ENCODE measurements around the gene EPS8L2. TPM values are rescaled to one million over a fixed set of nuclear protein-coding genes. Genes with fewer than 3 reads are reported as not detected.
A peak's percentile ranks its signal among the peaks of the same experiment; 100 is the strongest.

Gene EPS8L2
- total and polyA plus RNA-seq, 2 of the 13 experiments (the other 11 are each of a cell fraction or from before 2014, with no cell fraction given): 89.3 to 416 TPM

GRCh38 chr11:704781-705645, 1.0 kb upstream of the EPS8L2 start (continued):
- TF ChIP-seq AKNA (CRISPR knock-in tag; IDR thresholded peaks at IDR 0.05; ENCODE audit: borderline replicate concordance) (no peak), NR0B2 (CRISPR knock-in tag; IDR thresholded peaks at IDR 0.05) (0 out of 2 replicates have a peak, but pooled peaks have one; percentile 26), ZNF567 (CRISPR knock-in tag; IDR thresholded peaks at IDR 0.05; ENCODE audit: borderline replicate concordance) (no peak), TFAP4 (IDR thresholded peaks at IDR 0.05; ENCODE audit: borderline replicate concordance, low read depth) (peak; percentile 79; the same call in 1 of the 2 replicates), CHCHD3 (CRISPR knock-in tag; IDR thresholded peaks at IDR 0.05) (0 out of 2 replicates have a peak, but pooled peaks have one; percentile 18), E2F1 (CRISPR knock-in tag; IDR thresholded peaks at IDR 0.05) (no peak; the same call in 1 of the 2 replicates), HDAC2 (CRISPR knock-in tag; IDR thresholded peaks at IDR 0.05) (peak; percentile 72), EED (CRISPR knock-in tag; IDR thresholded peaks at IDR 0.05) (no peak), ZNF546 (CRISPR knock-in tag; conservative IDR thresholded peaks at IDR 0.05) (no peak; the same call in 1 of the 2 replicates), PAF1 (CRISPR knock-in tag; IDR thresholded peaks at IDR 0.05) (no peak), NFRKB (IDR thresholded peaks at IDR 0.05) (no peak), ZNF230 (CRISPR knock-in tag; IDR thresholded peaks at IDR 0.05) (no peak), HNF4A (CRISPR knock-in tag; IDR thresholded peaks at IDR 0.05) (peak; percentile 90), ZNF512B (CRISPR knock-in tag; IDR thresholded peaks at IDR 0.05; ENCODE audit: borderline replicate concordance) (no peak), SOX6 (IDR thresholded peaks at IDR 0.05) (no peak), SOX6 (CRISPR knock-in tag; IDR thresholded peaks at IDR 0.05) (peak; percentile 76), ZNF576 (CRISPR knock-in tag; IDR thresholded peaks at IDR 0.05) (no peak; the same call in 1 of the 2 replicates), KAT2B (IDR thresholded peaks at IDR 0.05; ENCODE audit: borderline replicate concordance, low read depth, low read length) (no peak)

Measured in HepG2 (cell line).